GM20431 (cell line): ENCODE data around the gene STIMATE.

Experiments used
- in situ Hi-C: fragments of 300-500 bp; cut with MseI, MboI; formaldehyde crosslinking; loops from one replicate; pipeline ENCODE4 v1.15.0; 2020; ENCODE audit warnings: low sequenced_read_pairs; ENCODE audit not compliant: unreplicated experiment

Gene STIMATE

DNA sequence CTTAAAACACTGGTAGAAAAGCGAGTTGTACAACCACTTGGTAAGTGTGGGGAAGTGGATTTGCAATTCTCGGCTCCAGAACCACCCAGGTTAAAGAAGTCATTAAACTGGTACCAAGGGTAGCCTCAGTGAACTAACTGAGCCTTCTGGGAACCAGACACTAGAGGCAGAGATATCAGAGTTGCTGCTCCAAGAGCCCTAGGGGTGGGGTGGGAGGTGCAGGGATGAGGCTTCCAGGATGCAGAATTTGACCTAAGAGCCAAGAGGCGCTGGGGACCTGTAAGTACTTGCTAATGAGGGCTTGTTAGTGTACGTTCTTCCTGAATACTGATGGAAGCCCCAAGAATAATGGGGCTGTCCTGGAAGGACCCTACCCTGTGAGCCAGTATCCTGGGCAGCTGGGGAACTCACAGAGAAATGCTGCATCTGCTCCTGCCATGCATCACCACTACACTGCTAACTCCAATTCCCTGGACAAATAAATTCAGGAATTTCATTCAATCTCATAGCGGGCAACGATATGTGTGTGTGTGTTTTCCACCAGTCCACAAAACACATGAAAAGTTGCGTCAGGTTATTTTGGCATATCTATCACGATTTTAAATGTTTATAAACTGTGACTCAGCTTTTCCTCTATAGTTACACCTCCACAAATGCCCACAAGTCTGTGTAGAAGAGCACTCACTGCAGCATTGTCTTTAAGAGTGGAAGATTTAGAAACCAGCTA, 23.8 kb downstream of the STIMATE start:
- in situ Hi-C loops: no loop called here

DNA sequence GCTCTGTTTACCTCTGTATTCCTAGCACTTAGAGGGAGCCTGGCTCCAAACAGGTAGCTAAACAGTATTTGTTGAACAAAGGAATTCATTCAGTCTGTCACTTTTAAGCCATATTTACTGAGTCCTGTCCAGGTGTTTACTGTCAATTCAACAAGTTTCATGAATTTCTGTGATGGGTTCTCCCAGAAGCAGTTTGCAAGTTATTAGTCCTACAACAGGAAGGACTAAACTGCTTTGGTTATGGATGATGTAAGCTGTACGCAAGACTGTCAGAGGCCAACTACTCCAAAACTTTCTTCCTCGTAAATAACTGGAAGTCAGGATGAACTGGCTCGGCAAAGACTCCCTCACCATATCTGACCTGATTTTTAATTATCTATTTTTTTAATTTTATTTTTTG, 25.1 kb downstream of the STIMATE start:
- in situ Hi-C loops: no loop called here

- in situ Hi-C loops: no loop called here
Measured at GRCh38 chr3:52871761-52872160, 25.6 kb downstream of the STIMATE start.

DNA sequence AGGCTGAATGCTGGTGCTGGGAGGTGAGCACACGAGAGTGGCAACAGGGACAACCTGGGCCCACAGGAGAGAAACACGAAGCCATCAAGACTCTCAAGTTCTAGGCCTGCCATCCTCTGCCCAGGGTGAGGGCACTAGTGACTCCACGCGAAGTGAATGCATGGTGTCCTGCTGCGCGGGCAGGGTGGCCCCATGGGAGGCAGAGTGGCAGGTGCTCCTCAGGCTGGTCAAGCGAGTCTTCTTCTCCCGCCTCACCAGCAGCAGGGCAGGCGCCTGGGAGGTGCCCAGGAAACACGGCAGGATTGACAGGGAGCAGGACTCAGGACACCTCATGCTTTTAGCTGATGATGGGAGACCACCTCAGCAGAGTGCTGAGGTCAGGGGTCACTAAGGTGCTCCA, 26.9 kb downstream of the STIMATE start:
- in situ Hi-C loops: no loop called here

GRCh38 chr3:52866427-52866826, 30.9 kb downstream of the STIMATE start:
- in situ Hi-C loops: no loop called here

- in situ Hi-C loops: no loop called here
Measured at GRCh38 chr3:52865994-52866393, 31.4 kb downstream of the STIMATE start.

GRCh38 chr3:52860424-52860768, 37.0 kb downstream of the STIMATE start:
- in situ Hi-C loops: no loop called here

DNA sequence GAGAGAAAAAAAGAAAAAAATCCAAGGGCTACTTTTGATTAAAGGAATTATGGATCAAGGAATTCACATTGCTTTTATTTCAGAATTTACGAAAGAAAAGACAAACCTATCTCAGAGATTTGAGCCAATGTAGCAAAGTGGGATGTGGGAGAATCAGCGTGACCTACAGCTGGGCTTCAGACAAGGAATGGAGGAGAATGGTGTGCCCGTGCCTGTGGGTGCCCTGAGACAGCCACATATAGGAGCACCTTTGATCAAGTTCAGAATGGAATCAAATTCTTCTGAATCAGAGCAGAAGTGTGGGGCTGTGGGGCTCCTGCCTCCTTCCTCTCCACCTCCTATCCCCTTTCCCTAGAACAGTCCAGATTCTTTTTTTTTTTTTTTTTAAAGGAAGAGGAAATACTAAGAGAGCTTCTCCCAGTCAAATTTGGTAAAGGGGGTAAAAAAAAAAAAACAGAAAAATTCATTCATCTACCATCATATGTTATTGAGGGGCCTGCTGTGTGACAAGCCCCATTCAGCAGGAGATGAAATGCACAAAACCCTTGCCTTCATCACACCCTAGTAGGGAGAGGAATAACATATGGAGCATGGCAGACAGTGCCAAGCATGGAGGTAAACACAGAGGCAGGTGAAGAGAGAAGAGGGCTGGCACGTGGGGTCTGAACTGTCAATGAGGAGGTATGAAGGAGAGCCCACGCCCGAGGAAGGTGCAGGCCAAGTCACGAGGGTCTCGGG, 37.5 kb downstream of the STIMATE start:
- in situ Hi-C loops: no loop called here

GRCh38 chr3:52857864-52858263, 39.5 kb downstream of the STIMATE start:
- in situ Hi-C loops: no loop called here

DNA sequence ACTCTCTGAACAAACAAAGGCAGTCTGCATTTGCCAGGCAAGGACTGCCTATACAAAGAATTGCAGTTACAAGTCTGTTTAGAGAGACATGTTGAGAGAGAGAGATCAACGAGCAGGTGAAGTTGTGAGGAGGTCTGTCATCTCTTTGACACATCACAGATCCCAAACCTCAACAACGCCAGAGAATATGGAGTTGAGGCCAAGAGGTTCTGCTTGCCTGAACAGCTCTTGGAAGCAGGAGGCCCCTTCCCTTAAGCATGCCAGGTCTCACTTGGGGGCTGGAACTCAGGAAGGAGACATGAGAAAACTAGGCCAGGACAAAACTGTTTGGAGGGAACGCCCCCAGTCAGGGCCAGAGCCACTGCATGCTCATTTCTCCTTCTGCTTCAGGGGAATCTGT, 40.2 kb downstream of the STIMATE start:
- in situ Hi-C loops: no loop called here

DNA sequence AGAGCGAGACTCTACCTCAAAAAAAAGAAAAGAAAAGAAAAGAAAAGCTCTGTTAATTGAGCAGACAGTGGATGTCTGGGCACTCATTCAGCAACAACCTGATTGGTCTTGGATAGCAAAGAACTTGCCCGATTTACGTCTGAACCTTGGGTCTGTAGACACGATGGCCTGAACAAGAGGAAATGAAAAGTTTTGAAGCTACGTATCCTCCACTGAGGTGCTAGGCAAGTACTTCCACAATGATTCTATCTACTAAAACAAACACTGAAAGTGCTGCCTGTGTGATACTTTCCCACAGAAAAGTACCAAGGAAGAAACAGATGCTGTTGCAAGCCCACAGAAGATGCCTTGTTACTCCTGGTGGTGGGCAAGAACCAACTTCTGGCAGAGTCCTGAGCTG, 40.7 kb downstream of the STIMATE start:
- in situ Hi-C loops: no loop called here

DNA sequence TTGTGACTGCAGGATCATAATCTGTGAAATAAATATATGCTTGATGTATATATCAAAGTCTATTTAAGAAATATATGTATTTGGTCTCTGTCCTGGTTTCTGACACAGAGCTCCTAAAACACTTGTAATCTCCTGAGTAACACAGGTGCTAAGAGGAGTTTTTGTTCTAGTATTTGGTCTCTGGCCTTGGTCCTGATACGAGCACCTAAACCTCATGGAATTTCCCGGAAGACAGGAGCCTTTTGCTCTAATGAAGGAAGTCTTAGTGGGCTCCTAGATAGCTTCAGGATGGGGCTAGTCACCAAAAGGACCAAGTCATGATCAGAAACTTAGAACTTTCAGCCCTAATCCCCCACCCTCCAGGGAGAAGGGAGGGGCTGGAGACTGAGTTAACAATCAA, 43.3 kb downstream of the STIMATE start:
- in situ Hi-C loops: no loop called here

DNA sequence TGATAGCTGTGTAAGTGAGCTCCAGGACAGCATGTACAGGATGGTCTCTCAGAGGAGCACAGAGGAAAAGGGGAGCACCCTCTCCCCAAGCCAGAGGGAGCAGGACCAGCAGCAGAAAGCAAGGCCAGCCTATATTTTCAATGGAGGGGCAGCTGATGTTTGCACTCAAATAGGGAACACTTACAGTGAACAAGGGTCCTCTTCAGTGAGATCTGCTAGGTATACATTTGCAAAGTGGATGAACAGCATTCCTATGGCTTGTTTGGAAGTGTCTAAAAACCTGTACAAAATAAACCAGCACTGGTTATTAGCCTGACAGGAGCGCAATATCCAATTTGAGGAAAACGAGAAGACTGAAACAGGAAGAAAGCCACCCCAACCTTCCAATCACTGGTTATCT, 44.9 kb downstream of the STIMATE start:
- in situ Hi-C loops: no loop called here

DNA sequence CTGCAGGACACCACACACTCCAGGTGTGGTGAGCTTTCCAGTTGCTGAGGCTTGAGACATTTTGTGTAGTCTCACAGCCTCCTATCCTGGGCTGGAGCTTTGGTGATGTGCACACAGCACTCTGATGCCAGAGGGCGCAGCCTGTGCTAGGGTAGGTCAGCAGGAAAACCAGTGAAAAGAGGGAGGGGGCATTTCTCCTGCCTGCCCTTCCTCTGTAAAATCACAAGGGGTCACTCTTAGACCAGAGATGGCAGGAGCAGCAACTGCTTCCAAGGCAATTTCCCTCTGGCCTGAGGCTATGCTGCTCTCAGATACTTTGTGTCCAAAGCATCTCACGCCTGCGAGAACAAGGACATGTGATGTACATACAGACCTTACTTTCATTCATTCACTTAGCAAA, 46.0 kb downstream of the STIMATE start:
- in situ Hi-C loops: no loop called here

GRCh38 chr3:52849656-52850055, 47.7 kb downstream of the STIMATE start:
- in situ Hi-C loops: no loop called here

GRCh38 chr3:52848617-52849016, 48.7 kb downstream of the STIMATE start:
- in situ Hi-C loops: no loop called here

- in situ Hi-C loops: no loop called here
Measured at GRCh38 chr3:52847726-52848125, 49.6 kb downstream of the STIMATE start.

DNA sequence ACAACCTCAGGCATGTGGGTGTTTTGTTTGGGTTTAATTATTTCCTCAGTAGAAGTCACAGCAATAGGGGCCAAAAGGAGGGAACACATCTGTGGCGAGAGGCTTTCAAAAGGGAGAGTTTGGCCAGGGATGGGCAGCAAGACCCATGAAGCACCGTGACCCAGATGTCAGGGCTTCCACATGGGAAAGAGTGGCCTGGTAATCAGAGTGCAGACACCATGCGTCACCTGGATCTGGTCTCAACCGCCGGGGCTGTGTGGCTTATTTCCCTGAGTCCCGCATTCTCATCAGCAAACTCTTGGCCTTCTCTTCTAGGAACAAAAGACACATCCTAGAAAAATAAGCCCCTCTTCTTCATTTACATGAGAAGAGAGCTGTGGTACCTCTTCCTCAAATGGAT, 50.1 kb downstream of the STIMATE start:
- in situ Hi-C loops: no loop called here

- in situ Hi-C loops: no loop called here
Measured at GRCh38 chr3:52846432-52846965, 50.8 kb downstream of the STIMATE start.

DNA sequence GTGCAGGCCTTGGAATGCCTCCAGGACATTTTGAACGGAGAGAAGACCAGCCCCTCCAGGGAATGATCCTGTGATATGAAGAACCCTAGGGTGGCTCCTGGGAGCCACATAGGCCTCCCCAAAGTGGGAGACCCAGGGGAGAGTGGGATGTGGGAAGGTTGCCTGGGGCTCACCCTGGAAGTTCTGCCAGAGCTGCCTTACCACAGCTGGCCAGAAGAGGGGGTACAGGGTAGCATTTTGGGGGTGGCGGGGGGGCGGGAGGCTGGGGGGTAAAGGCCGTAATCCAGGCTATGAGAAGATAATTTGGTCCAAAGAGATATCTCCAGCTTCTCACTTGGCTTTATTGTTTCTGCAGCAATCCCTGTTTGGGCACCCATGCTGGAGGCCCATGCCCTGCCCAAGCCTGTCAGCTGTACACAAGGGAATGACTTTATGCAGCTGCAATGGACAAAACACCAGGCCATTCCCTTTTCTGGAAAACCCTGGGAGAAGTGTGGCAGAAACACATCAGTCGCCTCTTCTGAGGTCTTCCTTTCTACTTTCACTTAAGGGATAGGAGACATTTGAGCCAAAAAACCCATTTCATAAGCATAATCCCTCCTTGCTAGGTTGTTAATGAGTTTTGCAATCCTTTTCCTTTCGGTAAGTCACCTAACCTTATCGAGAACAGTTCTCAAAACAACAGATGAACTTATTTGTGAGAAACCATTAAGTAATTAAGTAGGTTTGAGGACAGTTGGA, 51.5 kb downstream of the STIMATE start:
- in situ Hi-C loops: no loop called here

- in situ Hi-C loops: no loop called here
Measured at GRCh38 chr3:52845157-52845556, 52.2 kb downstream of the STIMATE start.
